Activated gamma-delta T cell treated with anti-CD3 and anti-CD28 coated beads, Interleukin-2, amount 50 U/mL, for 16 hours (primary cell): ENCODE data around the gene TNIP1.

ENCODE experiments used
- DNase-seq: peaks from one replicate; pipeline ENCODE4 v3.0.0-alpha.2; 2020; ENCODE audit warnings: low read depth

The TNIP1 gene

DNA sequence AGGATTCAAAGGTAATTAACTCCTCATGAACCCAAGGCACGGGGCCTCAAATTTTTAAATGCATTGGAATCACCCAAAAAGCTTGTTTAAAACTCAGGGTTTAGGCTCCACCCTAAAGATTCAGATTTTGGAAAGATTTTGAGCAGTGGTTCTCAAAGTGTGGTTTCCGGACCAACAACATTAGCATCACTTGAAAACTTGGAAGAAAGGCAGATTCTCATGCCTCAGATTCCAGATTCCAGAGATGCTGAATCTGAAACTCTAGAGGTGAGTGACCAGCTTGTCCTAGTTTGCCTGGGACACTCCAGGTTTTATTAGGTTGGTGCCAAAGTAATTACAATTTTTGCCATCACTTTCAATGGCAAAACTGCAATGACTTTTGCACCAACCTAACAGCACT, 24.7 kb upstream of the TNIP1 start:
- no peak for DNase-seq

DNA sequence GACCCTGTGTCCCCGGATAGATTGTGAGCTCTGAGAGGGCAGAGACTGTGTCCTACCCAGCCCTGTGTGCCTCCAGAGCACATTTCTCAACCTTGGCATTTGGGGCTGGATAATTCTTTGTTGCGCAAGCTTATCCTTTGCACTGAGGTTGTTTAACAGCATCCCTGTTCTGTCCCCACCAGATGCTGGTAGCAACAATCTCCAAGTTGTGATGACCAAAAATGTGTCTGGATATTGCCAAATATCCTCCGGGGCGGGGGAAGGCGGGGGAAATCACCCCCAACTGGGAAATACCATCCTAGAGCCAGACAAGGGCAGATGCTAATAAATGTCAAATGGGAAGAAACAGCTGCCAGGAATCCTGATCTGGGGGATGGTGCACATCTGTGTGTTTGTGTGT, 24.0 kb upstream of the TNIP1 start:
- DNase-seq: no peak

DNA sequence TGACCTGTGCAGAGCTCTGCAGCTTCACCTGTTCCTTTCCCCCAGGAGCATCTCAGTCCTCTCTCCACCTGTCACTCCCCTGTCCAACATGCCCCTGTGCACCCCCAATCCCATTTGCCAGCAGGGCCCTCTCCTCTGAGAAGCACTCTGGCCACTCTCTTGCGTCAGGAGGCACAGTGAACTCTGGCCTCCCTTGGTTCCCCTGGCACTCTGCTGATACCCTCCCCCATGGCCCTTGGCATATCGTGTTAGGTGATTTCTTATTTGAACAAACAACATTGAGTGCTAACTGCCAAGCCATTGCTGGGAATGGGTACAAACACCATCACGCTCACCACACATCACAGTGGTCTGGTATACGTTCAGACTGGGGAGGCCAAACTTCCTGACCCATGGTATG, 20.9 kb upstream of the TNIP1 start:
- no peak for DNase-seq

DNA sequence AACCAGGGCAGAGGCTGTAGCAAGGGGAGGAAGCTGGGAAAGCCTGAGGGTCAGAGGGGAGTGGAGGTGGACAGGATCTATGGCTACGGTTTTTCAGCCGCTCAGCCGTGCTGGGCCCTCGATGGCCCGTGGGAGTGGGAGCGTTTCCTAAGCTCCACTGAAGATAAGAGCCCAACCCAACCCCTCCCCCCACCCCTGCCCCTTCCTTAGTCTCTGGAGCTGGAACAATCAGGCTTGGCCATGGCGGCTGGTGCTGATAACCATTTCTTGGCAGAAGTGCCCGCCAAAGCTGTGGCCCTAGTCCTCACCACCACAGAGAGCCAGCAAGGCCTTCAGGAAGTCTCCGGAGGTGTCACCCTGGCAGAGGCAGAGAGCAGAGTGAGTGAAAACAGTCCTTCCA, 20.3 kb upstream of the TNIP1 start:
- no peak for DNase-seq

DNA sequence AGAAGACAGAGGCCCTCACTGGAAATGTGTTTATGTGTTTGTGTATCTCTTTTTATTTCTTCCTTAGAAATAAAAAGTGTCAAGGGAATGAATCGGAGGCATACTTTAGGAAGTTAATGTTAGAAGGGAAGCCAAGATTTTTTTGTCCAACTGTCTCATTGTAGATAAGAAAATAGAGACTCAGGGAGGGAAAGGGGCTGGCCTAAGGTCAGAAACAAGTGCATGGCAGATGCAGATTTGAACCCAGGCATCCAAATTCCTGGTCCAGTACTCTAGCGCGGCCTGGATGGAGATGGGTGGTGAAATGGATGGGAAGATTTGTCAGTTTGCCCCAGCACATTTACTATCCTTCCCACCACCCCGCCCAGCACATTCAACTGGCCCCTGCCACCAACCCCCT, 19.8 kb upstream of the TNIP1 start:
- no peak for DNase-seq

DNA sequence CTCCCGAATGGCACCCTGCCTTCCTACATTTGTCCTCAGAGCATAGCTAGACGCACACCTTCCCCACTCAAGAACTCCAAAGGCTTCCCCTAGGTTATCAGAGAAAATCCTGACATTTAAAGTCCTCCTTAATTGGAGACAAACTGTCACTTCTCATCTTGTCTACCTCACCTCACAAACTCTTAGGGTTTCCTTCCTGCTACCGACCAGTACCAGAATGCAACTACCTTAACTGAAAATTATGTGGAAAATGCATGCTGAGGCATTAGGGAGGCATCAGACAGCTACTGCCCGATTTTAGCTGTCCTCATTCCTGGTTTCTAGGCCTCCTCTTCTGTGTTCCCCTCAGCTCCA, 17.9 kb upstream of the TNIP1 start:
- DNase-seq: no peak

DNA sequence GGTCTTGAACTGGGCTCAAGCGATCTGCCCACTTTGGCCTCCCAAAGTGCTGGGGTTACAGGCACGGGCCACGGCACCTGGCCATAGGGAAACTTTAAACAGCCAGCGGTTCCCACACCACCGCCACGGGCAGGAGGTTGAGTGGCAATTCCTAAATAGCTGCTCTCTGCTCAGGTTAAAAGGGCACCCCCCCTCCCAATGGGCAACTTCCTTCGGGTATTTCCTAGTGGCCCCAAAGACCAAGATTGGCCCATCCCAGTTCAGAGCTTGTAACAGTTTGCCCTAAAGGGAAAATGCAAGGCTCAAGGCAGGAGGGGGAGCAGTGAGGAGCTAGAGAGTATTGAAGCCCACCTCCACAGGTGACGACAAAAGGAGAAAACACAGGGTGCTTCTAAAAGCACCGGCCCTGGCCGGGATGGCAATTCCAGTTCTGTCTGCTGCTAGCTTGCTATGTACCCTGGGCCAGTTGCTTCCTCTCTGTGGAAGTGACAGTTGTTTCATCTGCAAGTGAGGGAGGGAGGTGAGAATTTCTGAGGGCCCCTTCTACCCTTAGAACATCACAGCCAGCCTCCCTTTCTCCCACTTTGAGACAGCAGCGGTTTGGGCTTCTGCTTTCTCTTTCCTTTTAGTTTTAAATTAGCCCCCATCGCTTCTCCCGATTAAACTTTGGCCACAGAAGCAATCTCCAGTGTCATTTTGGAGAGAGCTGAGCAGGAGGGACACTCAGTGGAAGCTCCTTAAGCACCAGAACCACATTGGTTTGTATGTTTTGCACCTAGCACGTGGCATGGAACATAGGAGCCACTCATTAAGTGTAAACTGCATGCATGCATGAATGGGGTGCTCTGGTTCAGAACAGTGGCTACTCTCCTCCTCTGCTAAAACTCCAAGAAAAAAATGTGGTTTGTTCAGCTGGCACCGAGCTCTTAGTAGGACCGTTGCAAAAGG, 17.3 kb upstream of the TNIP1 start:
- peak; percentile 35 for DNase-seq

DNA sequence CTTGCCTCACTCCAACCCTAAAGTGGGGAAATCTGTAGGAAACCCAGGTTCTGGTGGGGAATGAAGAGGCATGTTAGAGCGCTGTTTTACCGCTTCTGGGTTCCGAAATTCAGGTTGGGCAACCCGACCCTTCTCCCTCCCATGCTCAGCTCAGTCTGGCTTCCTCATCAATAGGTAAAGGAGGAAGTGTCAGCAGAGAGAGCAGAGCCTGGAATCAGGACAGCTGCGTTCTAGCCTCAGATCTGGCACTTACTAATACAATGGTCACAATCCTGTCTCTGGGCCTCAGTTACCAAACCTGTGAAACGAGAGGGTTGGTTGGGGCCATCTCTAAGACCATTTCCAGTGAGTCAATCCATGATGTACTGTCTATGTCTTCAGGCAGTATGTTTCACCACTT, 16.2 kb upstream of the TNIP1 start:
- DNase-seq: no peak

DNA sequence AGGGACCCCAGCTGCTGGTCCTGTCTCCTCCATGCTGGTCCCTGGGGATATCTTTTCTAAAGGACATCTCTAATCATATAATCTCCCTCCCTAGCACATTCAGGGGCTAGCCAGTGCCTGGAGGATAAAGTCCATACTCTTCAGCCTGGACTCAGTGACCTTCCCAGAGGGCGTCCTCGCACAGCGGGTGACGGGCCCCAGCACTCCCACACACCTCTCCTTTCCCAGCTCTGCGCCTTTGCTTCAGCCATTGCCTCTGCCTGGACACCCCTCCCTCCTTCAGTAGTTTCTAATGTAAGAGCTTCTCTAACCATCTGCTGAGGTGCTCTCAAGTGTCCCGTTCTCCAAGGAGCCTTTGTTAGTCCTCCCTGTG, 15.2 kb upstream of the TNIP1 start:
- no peak for DNase-seq

DNA sequence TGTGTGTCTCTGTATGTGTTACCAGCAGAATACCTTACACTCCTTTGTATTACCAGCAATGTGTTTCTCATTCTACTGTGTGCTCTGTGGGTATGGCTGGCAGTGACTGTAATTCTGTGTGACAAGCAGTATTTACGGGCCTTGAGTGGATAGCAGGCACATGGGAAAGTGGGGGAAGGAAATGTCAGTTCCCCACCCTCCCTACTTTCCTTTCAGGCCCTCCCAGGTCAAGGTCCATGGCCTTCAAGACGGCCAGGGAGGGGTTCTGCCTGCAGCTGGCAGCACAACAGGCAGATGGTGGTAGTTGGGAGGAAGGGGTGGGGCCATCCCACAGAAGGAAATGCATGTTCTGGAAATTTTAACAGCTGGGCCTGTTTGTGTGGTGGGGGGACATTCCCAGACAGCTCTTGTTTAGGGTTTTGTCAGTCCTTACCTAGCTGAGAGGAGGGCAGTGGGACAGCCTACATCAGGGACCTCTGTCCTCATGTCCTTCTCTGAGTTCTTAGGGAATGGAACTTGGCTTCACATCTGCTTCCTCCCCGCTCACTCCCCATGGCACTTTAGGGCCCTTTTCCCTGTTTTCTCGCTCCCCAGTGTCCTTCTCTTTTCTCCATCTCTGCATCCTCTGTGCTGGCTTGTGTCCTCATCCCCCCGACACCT, 14.6 kb upstream of the TNIP1 start:
- DNase-seq: no peak

DNA sequence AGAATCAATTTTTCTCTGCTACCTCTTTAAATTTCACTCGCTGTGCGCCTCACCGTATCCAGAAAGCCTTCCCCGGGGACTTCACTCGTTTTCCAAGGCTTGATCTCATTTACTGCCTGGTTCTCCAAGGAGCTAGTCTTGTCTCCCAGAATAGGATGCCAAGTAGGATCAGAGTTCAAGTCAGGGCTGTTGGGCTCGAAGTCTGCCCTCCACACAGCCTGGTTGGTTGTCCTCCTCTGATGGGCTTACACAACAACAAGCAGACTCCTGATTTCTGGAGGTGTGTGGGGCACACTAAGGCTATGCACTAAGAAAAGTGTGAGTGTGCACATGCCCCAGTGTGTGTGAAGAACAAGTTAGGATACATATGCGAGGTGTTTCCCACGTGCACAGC, 14.0 kb upstream of the TNIP1 start:
- no peak for DNase-seq

DNA sequence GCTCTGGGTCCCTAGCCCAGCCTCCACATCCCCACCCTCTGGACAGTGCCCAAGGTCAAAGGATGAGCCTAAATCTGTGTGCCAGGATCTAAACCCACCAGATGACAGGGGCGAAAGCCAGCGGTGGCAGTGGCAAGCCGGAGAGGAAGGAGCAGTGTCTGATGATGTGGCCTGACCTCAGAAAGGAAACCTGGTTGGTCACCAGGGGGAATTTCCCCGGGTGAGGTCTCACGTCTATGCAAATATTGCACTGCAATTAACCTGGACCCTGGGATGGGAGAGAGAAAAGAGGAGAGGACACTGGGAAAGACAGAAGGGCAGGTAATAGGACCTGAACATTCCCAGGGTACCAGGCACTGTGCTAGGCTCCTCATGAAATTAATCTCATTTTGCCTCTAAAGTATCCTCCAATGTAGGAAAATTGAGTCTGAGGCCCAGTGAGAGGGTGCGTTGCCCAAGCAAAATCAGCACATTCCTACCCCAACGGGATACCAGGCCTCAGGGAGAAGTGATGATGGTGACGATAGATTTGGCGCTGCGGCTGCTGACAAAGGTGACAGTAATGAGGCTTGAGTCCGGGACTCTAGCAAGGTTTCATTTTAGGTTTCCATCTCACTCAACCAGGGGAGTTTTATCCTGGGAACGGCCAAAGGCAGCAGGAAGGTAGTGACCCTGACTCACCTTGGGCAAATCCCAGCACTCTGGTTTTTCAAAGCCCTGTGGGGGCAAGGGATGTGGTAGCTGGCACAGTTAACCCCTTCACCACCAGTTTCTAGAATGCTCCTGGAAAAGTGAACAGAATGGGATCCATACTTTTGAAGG, 13.4 kb upstream of the TNIP1 start:
- peak; percentile 53 for DNase-seq

DNA sequence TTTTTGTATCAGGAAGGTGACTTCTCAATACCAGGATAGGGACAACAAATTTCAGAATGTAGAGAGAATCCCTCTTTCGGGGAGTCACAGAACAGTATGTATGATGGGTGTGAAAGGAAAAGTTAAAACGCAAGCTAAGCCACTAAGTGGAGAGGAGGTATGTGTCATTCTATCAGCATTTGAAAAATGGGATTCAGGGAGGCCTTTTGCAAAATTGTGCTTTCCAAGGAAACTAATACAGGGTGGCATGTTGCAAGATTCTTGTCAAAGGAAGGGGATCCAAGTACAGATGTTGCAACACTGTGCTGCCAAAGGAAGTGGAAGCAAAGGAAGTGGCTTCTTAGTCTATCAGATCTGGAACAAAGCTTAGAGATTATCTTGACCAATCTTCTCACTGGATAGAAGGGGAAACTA, 12.6 kb upstream of the TNIP1 start:
- no peak for DNase-seq

DNA sequence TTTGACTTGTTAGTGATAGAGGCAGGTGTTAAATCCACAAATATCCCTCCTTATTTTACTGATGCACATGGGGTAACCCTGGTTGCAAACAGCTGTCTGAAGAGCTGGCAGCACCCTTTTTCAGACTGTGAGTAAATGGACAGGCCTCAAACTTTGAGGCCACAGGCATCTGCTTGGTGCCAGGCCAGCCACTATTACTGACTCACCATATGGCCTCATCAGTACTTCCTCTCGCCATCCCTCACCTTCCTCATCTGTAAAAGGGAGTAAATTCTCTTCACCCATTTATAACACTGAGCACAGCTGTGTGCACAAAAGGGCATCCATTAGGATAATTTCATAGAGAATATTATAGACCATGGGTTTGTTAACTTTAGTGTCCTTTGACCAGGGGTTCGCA, 11.9 kb upstream of the TNIP1 start:
- DNase-seq: no peak

DNA sequence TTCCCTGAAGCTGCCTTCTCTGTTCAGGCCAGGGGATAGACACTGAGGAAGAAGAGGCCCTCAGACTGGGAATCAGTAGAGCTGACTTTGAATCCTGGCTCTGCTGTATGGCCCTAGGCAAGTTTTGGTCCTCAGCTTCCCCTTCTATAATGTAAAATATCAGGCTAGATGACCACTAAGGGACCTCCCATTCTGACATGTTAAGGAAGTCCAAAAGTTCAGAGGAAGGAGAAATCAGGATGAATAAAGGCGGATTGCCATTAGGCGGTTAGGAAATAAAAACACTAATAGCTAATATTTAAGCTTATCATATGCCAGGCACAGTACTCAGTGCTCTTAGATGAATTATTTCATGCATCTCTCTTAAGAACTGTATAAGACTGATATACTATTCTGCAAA, 8.9 kb upstream of the TNIP1 start:
- DNase-seq: no peak

DNA sequence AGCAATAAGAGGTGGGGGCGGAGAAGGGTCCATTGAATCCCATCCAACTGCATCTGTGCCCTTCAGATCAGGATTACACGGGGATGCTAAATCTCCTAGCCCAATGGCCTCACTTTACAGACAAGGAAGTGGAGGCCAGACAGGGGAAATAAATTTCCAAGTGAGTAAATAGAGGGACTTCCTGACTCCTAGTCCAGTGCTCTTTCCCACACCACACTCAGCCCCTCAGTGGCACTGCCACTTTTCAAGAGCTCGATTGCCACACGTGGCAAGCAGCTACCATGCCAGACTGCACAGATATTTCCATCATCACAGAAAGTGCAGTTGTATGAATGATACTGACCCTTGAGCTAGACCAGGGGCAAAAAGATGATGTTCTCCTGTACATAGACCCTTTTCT, 8.2 kb upstream of the TNIP1 start:
- no peak for DNase-seq

DNA sequence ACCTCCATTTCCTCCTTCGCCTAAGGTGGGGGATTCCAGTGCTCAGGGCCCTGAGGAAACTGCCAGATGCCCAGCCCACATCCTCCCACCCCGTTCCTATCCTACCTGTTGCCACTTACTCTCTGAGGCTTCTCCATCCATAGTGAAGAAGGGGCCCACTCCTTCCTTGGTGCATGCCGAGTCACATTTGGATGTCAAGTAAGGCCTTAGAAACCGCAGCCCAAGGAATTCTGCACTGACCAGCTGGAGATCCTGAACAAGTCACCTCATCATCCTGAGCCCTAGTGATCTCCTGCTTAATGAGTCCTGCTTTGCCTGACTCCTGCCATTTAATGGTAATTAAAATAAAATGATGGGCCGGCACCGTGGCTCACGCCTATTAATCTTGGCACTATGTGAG, 6.7 kb upstream of the TNIP1 start:
- no peak for DNase-seq

DNA sequence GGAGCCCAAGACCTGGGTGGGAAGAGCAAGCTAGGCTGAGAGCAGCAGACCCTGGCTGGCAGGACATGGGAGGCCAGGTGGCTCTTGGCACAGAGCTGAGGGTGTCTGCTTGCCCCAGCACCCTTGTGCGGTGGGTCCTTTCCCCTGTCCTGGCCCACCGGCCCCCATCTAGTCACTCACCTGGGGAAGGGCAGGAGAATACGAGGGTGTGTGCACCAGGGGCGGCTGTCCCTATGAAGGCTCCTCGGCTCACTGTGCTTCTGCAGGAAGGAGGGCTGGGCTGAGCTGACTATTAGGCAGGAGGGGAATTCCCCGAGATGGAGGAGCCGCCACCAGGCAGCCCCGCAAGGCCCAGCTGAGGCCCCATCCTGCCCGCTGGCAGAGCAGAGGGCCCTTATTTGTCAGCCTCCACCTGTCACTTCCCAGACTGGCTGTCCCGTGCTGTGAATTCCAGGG, 6.1 kb upstream of the TNIP1 start:
- peak; percentile 48 for DNase-seq

DNA sequence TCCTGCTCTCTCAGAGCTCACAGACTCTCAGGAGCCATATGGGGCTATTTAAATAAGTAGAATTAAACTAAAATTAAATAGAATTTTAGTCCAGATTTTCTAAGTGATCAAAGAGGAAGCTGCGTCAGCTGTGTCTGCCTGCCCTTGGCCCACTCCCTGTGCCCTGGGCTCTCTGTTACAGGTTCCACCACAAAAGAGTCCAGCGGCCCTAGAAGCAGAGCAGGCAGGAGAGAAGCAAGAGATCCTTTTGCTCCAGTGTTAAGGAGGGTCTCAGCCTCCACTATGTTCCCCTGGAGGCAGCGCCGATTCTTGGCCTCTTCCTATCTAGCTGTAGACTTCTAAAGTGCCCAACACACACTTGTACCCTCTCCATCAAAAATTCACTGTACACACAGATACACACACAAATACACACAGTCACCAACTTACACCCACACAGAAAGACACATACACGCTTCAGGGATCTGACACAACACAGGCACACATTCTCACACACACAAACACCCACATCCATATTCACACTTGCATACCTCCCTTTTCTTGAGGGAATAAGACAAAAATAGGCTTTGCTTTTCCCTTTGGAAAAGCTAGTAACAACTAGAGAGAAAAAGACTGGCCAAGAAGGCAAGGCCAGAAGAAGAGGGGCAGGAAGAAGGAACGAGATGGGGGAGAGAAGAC, 5.5 kb upstream of the TNIP1 start:
- DNase-seq: no peak

DNA sequence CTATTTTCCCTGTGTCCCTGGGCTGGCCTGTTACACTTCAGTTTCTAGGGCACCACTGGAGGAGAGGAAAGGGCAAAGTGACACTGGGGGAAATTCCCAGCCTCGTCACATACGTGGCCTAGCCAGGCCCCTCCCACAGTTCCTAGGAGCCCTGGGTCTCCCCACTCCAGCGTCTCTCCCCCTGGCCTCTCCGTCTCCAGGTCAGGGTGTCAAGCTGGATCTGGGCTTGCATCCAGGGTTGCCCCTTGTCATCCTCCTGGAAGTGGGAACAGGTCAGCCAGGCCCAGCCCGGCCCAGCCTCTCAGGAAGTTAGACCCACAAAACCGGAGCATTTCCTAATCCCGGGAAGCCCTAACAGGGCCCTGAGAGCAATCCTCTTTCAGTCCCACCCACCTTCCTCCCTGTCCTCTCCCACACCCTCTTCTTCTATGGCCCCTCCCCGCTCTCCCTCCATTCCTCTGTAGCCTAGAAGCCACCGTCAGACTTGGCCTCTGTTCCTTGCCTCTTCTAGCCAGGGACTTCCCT, 4.7 kb upstream of the TNIP1 start:
- no peak for DNase-seq

DNA sequence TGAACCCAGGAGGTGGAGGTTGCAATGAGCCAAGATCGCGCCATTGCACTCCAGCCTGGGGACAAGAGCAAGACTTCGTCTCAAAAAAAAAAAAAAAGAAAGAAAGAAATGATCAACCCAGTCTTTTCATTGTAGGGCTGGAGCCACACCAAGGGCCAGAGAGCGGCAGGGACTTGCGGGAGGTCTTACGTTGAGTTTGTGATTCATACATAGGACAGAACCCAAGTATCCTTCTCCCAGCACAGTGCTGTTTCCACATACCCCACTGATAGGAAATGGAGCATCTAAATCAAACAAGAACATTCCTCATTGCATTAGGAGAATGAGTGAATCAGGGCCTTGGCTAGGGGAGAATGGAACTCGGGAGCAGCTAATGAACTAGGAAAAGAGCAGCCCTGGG, 3.5 kb upstream of the TNIP1 start:
- no peak for DNase-seq

DNA sequence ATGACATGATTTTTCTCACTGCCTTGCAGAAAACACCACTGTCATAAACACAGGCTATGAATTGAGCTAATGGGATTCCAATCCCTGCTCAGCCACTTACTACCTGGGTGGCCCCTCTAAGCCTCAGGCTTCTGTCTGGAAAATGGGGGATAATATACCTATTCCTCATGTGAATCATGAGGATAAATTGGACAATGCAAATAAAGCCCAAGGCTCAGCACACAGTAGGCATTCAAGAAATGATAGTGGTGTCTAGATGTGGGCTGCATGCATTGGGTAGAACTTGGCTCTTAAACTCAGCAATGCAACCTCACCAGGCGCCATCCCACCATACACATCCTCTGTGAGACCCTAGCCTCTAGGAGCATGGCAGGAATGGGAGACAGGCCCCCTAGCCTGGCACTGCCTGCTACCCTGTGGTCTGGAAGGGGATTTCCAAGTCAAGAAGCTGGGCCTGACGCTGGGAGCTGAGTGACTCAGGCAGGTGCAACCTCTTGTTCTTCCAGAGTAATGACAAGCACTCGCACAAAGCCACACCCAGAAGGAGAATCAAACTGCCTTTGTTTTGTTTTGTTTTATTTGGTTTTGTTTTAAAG, 2.3 kb upstream of the TNIP1 start:
- DNase-seq: no peak
